HepG2 (cell line): ENCODE measurements around the gene UQCRHL. TPM values are rescaled to one million over a fixed set of nuclear protein-coding genes. Genes with fewer than 3 reads are reported as not detected.
A peak's percentile ranks its signal among the peaks of the same experiment; 100 is the strongest.

Experiments
- ARHGAP35 ChIP-seq: sonication (generic); formaldehyde crosslinking; IDR thresholded peaks from 2 replicates; pipeline ENCODE4 v1.9.0; 2022; ENCODE audit warnings: mild to moderate bottlenecking, inconsistent platforms, moderate library complexity, missing genetic modification reagents, borderline replicate concordance
- CREB1 ChIP-seq, 2 experiments: fragments of 450-650 bp in 1 of 2; IDR thresholded peaks; 2 replicates each; pipeline ENCODE4 v1.6.1; 2016 to 2017; ENCODE audit warnings: control low read depth in 1 of 2, mild to moderate bottlenecking in 1 of 2, missing compliant biosample characterization in 1 of 2, missing genetic modification characterization in 1 of 2
- EHMT2 ChIP-seq: fragments of 200-600 bp; sonication (generic); IDR thresholded peaks from 2 replicates; pipeline ENCODE4 v1.7.0; 2017; ENCODE audit warnings: antibody characterized with exemption, low read depth, low read length, borderline replicate concordance
- FIP1L1 ChIP-seq: fragments of 200-400 bp; formaldehyde crosslinking; IDR thresholded peaks from 2 replicates; pipeline ENCODE4 v1.6.1; 2018; ENCODE audit warnings: low read depth, mild to moderate bottlenecking, low read length, moderate library complexity, borderline replicate concordance; ENCODE audit not compliant: insufficient read depth
- FLYWCH1 ChIP-seq: sonication (generic); formaldehyde crosslinking; IDR thresholded peaks from 2 replicates; pipeline ENCODE4 v1.8.1; 2023; ENCODE audit warnings: mild to moderate bottlenecking, missing genetic modification reagents
- GTF3A ChIP-seq: sonication (generic); formaldehyde crosslinking; conservative IDR thresholded peaks from 2 replicates; pipeline ENCODE4 v1.4.0; 2020; ENCODE audit warnings: mild to moderate bottlenecking, missing genetic modification reagents
- HIVEP1 ChIP-seq: sonication (generic); formaldehyde crosslinking; IDR thresholded peaks from 2 replicates; pipeline ENCODE4 v1.4.0; 2020; ENCODE audit warnings: mild to moderate bottlenecking, missing genetic modification reagents
- MED13 ChIP-seq: sonication (generic); formaldehyde crosslinking; IDR thresholded peaks from 2 replicates; pipeline ENCODE4 v1.5.0; 2020; ENCODE audit warnings: missing genetic modification reagents
- MXI1 ChIP-seq: IDR thresholded peaks from 3 replicates; pipeline ENCODE4 v1.6.1; 2012; ENCODE audit warnings: low read depth, low read length, inconsistent platforms, borderline replicate concordance
- NFKB2 ChIP-seq: sonication (generic); formaldehyde crosslinking; IDR thresholded peaks from 2 replicates; pipeline ENCODE4 v1.4.0; 2020; ENCODE audit warnings: missing genetic modification reagents, borderline replicate concordance
- POLR2A ChIP-seq, 2 experiments: IDR thresholded peaks; 2 replicates each; pipeline ENCODE4 v1.6.1; 2011; ENCODE audit warnings: low read depth in 2 of 2, low read length in 2 of 2, mild to moderate bottlenecking in 1 of 2, moderate library complexity in 1 of 2; ENCODE audit not compliant: insufficient read depth in 1 of 2
- SALL1 ChIP-seq: sonication (generic); formaldehyde crosslinking; IDR thresholded peaks from 2 replicates; pipeline ENCODE4 v1.8.0; 2022; ENCODE audit warnings: mild to moderate bottlenecking, missing genetic modification reagents
- SOX5 ChIP-seq: IDR thresholded peaks from 2 replicates; pipeline ENCODE4 v1.6.1; 2016; ENCODE audit warnings: borderline replicate concordance
- TP53 ChIP-seq: sonication (generic); formaldehyde crosslinking; conservative IDR thresholded peaks from 2 replicates; pipeline ENCODE4 v1.4.0; 2020; ENCODE audit warnings: missing genetic modification reagents
- ZBTB7A ChIP-seq: sonication (generic); formaldehyde crosslinking; IDR thresholded peaks from 2 replicates; pipeline ENCODE4 v1.8.0; 2022; ENCODE audit warnings: mild to moderate bottlenecking, missing genetic modification reagents
- ZNF205 ChIP-seq: IDR thresholded peaks from 2 replicates; pipeline ENCODE4 v1.6.1; 2018; ENCODE audit warnings: missing biosample characterization, missing genetic modification reagents
- ZNF326 ChIP-seq: sonication (generic); formaldehyde crosslinking; IDR thresholded peaks from 2 replicates; pipeline ENCODE4 v1.4.0; 2020; ENCODE audit warnings: missing genetic modification reagents, borderline replicate concordance
- ZNF451 ChIP-seq: sonication (generic); formaldehyde crosslinking; IDR thresholded peaks from 2 replicates; pipeline ENCODE4 v1.5.0; 2020; ENCODE audit warnings: mild to moderate bottlenecking, missing genetic modification reagents
- ZNF530 ChIP-seq: sonication (generic); formaldehyde crosslinking; IDR thresholded peaks from 2 replicates; pipeline ENCODE4 v1.5.0; 2020; ENCODE audit warnings: low read depth, mild to moderate bottlenecking, missing genetic modification reagents
- ZNF644 ChIP-seq: IDR thresholded peaks from 2 replicates; pipeline ENCODE4 v1.6.1; 2016; ENCODE audit warnings: low read depth
- polyA plus RNA-seq, 8 experiments: library from polyadenylated mRNA; depleted of rRNA in 3 of 8; stranded (reverse) in 7 of 8; unstranded in 1 of 8; fragments of >200 nt; fragmentation: Illumina TruSeq in 4 of 8; extraction: Trizol in 4 of 8; gene quantifications; 2 replicates each; pipeline versions ENCODE4 v1.2.1 to v1.2.3, GENCODE V29; 2011 to 2016; ENCODE audit warnings: low read depth in 4 of 8, missing spikeins in 1 of 8, mixed read lengths in 1 of 8; ENCODE audit not compliant: insufficient read depth in 1 of 8
- total RNA-seq, 5 experiments: library from RNA; depleted of rRNA; stranded (reverse); fragments of >200 nt; fragmentation: Illumina TruSeq; extraction: Trizol; gene quantifications; 2 replicates each; pipeline ENCODE4 v1.2.3, GENCODE V29; 2016; ENCODE audit warnings: low read depth in 1 of 5
- TF ChIP-seq, protein P1 (sequence below): sonication (generic); formaldehyde crosslinking; IDR thresholded peaks from 2 replicates; pipeline ENCODE4 v1.4.0; 2020; ENCODE audit warnings: mild to moderate bottlenecking, missing genetic modification reagents, borderline replicate concordance
- TF ChIP-seq, protein P2 (sequence below): sonication (generic); formaldehyde crosslinking; IDR thresholded peaks from 2 replicates; pipeline ENCODE4 v1.8.0; 2022; ENCODE audit warnings: low read depth, missing genetic modification reagents
- TF ChIP-seq, protein P3 (sequence below): IDR thresholded peaks from 2 replicates; pipeline ENCODE4 v1.6.1; 2012; ENCODE audit warnings: inconsistent platforms
- TF ChIP-seq, protein P4 (sequence below): sonication (generic); formaldehyde crosslinking; IDR thresholded peaks from 2 replicates; pipeline ENCODE4 v1.5.0; 2020; ENCODE audit warnings: missing genetic modification reagents

The UQCRHL gene
- total and polyA plus RNA-seq, 2 of the 13 experiments (the other 11 are each of a cell fraction or from before 2014, with no cell fraction given) = 1.8 to 2.3 TPM

DNA sequence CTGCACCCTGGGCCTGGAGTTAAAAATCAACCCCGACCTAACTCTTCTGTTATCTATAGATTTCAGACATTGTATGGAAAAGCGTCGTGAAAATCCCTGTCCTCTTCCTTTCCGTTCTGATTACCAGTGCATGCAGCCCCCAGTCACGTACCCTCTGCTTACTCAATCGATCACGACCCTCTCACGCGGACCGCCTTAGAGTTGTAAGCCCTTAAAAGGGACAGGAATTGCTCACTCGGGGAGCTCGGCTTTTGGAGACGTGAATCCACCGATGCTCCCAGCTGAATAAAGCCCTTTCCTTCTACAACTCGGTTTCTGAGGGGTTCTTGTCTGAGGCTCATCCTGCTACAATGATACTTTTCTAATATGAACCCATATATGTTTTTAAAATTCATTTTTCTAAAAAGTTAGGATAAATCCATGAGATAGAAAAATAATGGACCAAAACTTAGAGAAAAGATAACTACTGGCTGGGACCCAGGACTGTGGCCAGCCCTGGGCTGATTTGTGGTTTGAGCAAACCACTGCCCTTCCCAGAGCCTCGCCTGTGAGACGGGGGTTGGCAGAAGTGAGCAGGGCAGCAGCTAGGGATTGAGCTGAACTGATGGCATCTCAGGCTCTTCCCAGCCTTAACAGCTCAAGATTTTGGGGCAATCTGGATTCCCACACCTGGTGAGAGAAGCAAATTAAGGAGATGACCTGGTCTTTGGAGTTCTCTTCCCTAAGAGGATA is 5.0 kb downstream of the UQCRHL start (continued):
- TF ChIP-seq, protein P1, sequence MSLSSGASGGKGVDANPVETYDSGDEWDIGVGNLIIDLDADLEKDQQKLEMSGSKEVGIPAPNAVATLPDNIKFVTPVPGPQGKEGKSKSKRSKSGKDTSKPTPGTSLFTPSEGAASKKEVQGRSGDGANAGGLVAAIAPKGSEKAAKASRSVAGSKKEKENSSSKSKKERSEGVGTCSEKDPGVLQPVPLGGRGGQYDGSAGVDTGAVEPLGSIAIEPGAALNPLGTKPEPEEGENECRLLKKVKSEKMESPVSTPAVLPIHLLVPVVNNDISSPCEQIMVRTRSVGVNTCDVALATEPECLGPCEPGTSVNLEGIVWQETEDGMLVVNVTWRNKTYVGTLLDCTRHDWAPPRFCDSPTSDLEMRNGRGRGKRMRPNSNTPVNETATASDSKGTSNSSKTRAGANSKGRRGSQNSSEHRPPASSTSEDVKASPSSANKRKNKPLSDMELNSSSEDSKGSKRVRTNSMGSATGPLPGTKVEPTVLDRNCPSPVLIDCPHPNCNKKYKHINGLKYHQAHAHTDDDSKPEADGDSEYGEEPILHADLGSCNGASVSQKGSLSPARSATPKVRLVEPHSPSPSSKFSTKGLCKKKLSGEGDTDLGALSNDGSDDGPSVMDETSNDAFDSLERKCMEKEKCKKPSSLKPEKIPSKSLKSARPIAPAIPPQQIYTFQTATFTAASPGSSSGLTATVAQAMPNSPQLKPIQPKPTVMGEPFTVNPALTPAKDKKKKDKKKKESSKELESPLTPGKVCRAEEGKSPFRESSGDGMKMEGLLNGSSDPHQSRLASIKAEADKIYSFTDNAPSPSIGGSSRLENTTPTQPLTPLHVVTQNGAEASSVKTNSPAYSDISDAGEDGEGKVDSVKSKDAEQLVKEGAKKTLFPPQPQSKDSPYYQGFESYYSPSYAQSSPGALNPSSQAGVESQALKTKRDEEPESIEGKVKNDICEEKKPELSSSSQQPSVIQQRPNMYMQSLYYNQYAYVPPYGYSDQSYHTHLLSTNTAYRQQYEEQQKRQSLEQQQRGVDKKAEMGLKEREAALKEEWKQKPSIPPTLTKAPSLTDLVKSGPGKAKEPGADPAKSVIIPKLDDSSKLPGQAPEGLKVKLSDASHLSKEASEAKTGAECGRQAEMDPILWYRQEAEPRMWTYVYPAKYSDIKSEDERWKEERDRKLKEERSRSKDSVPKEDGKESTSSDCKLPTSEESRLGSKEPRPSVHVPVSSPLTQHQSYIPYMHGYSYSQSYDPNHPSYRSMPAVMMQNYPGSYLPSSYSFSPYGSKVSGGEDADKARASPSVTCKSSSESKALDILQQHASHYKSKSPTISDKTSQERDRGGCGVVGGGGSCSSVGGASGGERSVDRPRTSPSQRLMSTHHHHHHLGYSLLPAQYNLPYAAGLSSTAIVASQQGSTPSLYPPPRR (CRISPR knock-in tag) = peak; percentile 90
- no peak for TF ChIP-seq TP53 (CRISPR knock-in tag)
- TF ChIP-seq POLR2A (IDR thresholded peaks at IDR 0.05; ENCODE audit: insufficient read depth in 1 of 2, low read depth in 2 of 2, low read length in 2 of 2) = peak in 1 of 2 experiments; percentile 66; a peak in 2 of 4 replicates
- TF ChIP-seq FLYWCH1 (CRISPR knock-in tag) = no peak
- TF ChIP-seq HIVEP1 (CRISPR knock-in tag) = no peak
- TF ChIP-seq ZNF451 (CRISPR knock-in tag) = no peak
- peak; percentile 71; the same call in 1 of the 2 replicates for TF ChIP-seq SOX5 (CRISPR knock-in tag)
- TF ChIP-seq FIP1L1 = no peak
- TF ChIP-seq SALL1 (CRISPR knock-in tag) = peak; percentile 83
- no peak for TF ChIP-seq CREB1 (IDR thresholded peaks at IDR 0.05)
- TF ChIP-seq CREB1 (CRISPR knock-in tag; IDR thresholded peaks at IDR 0.05) = peak; percentile 64
- TF ChIP-seq, protein P2, sequence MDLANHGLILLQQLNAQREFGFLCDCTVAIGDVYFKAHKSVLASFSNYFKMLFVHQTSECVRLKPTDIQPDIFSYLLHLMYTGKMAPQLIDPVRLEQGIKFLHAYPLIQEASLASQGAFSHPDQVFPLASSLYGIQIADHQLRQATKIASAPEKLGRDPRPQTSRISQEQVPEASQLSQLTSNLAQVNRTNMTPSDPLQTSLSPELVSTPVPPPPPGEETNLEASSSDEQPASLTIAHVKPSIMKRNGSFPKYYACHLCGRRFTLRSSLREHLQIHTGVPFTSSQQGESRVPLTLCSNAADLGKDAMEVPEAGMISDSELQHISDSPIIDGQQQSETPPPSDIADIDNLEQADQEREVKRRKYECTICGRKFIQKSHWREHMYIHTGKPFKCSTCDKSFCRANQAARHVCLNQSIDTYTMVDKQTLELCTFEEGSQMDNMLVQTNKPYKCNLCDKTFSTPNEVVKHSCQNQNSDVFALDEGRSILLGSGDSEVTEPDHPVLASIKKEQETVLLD (CRISPR knock-in tag) = no peak
- TF ChIP-seq MXI1 = no peak
- peak; percentile 95 for TF ChIP-seq ZBTB7A (CRISPR knock-in tag)
- TF ChIP-seq ZNF644 (CRISPR knock-in tag) = no peak
- TF ChIP-seq EHMT2 = no peak
- TF ChIP-seq, protein P3, sequence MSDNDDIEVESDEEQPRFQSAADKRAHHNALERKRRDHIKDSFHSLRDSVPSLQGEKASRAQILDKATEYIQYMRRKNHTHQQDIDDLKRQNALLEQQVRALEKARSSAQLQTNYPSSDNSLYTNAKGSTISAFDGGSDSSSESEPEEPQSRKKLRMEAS = peak; percentile 50
- no peak for TF ChIP-seq MED13 (CRISPR knock-in tag)
- no peak for TF ChIP-seq ZNF326 (CRISPR knock-in tag)
- peak; percentile 79 for TF ChIP-seq ZNF205
- no peak for TF ChIP-seq ARHGAP35
- no peak for TF ChIP-seq ZNF530
- no peak for TF ChIP-seq NFKB2 (CRISPR knock-in tag)
- TF ChIP-seq GTF3A = no peak
- TF ChIP-seq, protein P4, sequence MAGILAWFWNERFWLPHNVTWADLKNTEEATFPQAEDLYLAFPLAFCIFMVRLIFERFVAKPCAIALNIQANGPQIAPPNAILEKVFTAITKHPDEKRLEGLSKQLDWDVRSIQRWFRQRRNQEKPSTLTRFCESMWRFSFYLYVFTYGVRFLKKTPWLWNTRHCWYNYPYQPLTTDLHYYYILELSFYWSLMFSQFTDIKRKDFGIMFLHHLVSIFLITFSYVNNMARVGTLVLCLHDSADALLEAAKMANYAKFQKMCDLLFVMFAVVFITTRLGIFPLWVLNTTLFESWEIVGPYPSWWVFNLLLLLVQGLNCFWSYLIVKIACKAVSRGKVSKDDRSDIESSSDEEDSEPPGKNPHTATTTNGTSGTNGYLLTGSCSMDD = no peak
